GM19324 (cell line): ENCODE data around the gene KRTAP24-1.

Source experiments
- ATAC-seq: cut with Tn5 transposase; IDR thresholded peaks from one replicate; pipeline ENCODE4 v1.9.1; 2021; ENCODE audit warnings: mild to moderate bottlenecking, moderate library complexity; ENCODE audit not compliant: unreplicated experiment, low FRiP score

Gene KRTAP24-1

DNA sequence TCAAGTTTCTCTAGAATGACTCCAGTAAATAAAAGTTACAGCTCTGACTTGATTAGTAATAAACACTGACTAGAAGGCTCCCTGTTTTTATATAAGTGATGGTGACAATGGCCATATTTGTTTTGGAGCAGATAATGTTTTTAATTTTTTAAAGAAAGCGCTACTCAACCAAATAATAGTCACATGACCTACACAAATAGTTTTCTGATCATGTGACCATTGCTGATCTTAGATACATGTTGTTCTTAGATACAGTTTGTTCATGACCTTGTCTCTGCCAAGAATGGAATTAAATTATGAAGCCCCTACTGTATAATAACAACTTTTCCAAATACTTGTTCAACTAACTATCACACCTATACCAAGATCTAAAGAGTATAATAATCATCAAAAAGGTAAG, 44.6 kb downstream of the KRTAP24-1 start:
- ATAC-seq: no peak

DNA sequence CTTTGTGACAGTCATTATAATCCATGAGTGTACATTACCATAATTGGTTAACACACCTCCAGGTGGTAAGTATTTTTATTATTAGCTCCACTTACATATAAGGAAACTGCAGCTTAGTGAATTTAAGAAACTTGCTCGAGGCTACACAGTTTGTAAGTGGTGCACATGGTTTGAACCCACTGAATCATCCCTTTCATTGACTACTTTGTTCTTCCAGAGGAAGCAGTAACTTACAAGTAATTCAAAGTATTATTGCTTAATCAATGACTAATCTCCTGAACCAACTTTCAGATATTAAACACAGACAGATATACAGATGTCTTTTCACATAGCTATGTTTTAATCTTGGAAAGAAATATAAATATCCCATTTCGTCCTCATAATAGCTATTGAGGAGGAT, 48.1 kb downstream of the KRTAP24-1 start:
- ATAC-seq: no peak

DNA sequence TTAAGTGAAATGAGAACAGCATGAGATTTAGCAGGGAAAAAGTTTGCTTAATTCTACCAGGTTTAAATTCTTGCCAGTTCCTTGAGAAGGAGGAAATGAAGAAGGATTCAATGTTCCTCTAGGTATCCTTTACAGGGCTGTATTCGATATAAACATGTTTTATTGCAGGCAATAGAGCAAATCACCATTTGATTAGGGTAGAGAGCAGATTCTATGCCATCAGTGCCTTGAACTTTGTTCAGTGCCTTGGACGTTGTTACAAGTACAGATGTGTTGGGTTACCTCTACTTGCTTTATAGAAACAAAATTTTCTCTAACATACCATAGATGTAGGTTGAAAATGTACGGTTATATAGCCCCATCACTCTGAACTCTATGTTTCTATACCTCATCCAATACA, 48.7 kb downstream of the KRTAP24-1 start:
- ATAC-seq: no peak

DNA sequence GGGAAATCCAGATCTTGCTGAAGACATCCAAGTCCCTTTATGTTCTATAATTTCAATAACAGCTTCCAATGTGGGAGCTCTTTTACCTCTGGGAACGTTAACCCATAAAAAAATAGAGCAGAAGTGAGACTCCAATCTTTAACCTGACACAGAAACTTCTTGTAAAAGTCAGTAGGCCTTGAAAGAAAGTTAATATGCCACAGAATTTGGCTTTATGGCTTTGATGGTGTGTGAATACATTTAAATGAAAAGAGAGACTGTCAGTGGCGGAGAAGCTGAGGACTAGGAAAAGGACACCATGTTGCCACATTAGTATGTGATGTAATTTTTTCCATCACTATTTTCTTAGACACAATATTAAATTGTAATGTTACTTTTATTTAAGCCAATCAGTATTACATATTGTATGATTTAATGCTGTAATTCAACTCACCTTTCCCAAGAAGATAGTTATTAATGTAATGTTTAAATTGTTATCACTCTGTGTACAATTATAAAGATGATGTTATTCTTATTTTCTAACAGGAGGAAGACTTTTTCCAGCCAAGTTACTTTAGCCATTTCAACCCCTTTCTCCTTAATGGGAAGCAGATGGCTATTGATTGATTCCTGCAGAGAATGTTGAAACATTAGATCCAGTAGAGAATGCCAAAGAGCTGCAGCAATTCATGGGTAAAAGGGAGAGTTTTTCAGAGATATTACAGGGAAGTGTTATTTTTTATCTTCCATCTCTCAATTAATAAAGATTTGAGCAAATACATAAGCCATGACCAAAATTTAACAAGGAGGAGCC, 49.3 kb downstream of the KRTAP24-1 start:
- ATAC-seq: no peak

DNA sequence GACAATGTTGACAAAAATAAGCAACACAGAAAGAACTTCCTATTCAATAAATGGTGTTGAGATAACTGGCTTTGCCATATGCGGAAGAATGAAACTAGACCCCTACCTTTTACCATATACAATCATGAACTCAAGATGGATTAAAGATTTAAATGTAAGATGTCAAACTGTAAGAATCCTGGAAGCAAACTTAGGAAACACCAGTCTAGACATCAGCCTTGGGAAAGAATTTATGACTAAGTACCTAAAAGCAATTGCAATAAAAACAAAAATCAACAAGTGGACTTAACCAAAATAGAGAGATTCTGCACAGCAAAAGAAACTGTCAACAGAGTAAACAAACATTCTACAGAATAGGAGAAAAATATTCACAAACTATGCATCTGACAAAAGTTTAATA, 50.7 kb downstream of the KRTAP24-1 start:
- ATAC-seq: no peak
